HG02588 (cell line): ENCODE data around the gene WDR62.

Source experiments
- ATAC-seq: cut with Tn5 transposase; IDR thresholded peaks from one replicate; pipeline ENCODE4 v1.9.1; 2021; ENCODE audit warnings: mild to moderate bottlenecking, moderate library complexity; ENCODE audit not compliant: unreplicated experiment

The WDR62 gene

DNA sequence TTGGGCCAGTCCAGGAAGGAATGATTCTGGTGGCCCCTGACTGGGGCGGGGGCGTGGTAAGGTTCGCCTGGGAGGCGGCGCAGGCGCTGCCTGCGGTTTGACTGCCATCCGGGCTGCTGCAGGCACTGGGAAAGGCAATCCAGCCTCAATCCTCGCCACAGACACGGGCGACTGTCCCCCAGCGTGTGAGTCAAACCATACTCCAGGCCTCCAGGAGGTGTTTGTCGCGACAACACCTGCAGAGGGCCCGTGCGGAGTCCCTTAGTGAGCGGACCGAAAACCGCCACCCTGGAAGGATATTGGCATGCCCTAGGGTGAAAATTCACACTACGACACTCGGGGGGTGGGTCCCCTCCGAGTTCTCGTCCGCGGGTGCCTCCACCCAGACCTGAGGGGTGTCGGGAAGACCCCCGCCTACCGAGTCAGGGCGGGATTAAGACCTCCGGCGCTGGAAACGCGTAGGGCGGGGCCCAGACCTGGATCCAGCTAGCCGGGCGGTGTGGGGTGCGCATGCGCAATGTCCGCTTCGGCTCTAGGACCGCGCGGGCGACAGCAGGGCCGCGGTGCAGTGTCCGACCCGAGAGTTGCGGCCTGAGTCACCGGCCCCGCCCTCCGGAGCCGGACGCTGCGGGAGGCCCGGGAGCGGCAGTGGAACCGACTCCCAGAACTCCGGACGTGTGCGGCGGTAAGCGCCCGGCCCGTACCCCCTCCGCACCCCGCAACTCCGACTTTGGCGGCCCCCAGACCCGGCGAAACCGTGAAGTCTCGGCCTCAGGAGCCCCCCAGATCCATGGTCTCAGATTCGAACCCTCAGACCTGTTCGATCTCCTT, 85.0 kb downstream of the WDR62 start, which contains the start of gene CAPNS1:
CAPNS1 (plus strand) TSS at position 594 of the 831 bp plus-strand sequence. CDS start 946 bp downstream, outside the sequence.
- peak; percentile 83 for ATAC-seq

GRCh38 chr19:36140304-36141038, 85.8 kb downstream of the WDR62 start:
- no peak for ATAC-seq

GRCh38 chr19:36141039-36141927, 86.6 kb downstream of the WDR62 start:
- peak; percentile 45 for ATAC-seq

DNA sequence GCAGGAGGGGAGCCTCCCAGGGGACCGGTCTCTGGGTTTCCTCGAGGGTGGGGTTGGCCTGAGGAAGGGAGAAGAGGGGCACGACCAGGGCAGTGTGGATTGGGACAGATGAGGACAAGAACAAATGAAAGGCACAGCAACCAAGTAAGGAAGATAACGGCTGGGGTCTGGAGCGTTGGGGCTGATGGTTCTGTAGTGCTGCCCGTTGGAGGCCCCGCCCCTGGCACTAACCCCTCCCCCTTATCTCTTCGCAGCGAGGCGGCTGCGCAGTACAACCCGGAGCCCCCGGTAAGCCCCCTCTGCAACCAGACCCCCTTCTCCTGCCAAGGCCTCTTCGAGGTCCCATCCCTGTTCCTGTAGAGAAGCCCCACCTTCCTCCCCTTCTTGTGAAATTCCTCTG, 87.3 kb downstream of the WDR62 start:
- no peak for ATAC-seq

DNA sequence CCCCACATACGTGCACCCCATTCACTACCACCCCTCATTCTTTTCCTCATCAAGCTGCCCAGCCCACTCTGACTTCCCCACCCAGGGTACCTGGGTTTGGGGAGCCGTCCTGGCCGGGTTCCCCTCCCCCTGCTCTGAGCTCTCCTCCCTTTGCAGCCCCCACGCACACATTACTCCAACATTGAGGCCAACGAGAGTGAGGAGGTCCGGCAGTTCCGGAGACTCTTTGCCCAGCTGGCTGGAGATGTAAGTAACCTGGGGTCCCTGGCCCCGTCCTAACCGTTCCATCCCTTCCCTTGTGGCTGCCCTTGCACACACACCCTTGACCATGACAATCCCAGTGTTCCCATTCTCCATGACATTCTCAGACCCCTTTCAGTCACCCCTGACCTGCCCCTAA, 87.8 kb downstream of the WDR62 start:
- ATAC-seq, result no peak

DNA sequence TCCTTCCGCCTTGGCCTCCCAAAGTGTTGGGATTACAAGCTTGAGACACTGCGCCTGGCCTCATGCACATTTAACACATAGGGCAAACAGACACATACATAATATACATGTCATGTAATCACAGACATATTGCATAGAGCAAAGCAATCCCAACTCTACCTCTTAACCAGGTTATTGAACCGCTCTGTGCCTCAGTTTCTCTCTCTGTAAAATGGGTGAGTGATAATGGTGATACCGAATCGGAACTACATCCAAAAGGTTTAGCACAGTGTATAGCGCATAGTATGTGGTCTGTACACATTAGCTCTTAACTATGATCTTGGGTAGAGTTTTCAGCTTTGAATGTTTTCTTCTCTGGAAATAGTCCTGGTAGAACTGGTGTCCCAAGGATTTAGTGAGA, 89.9 kb downstream of the WDR62 start:
- ATAC-seq, result no peak

GRCh38 chr19:36149673-36150406, 95.1 kb downstream of the WDR62 start:
- ATAC-seq, result no peak

DNA sequence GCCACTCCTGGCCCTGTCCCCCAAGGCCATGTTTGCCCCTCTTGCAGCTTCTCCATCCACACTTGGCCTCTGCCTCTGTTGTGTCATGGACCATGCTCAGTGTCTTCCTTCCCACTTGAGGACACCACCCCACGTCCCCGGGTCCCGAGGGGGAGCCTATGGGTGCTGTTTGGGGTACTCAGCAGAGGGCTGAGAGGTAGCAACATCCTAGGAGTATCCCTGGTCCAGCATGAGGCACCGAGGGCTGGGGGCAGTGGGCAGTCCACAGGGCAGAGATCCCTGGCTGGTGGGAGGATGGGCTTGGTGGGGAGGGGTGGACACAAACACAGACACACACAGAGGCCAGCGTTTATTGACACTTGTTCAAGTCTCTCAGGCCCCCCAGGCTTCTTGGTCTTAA, 95.9 kb downstream of the WDR62 start:
- no peak for ATAC-seq

GRCh38 chr19:36151144-36152018, 96.7 kb downstream of the WDR62 start:
- no peak for ATAC-seq

DNA sequence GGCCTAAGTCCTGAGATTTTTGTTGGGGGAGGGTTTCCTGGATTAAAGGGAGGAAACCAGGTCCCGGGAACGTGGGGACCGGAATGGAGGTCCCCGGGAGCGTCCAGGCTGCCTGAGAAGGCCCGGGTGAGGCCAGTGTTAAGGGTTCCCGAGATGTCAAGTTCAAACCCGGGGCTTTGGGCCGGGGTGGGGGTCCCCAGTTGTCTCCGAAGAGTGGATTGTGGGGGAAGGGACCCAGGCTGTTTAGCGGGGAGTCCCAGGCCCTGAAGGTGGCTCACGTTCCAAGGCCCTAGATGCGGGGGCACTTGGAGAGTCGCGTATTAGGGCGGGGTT, 97.3 kb downstream of the WDR62 start:
- ATAC-seq, result no peak

DNA sequence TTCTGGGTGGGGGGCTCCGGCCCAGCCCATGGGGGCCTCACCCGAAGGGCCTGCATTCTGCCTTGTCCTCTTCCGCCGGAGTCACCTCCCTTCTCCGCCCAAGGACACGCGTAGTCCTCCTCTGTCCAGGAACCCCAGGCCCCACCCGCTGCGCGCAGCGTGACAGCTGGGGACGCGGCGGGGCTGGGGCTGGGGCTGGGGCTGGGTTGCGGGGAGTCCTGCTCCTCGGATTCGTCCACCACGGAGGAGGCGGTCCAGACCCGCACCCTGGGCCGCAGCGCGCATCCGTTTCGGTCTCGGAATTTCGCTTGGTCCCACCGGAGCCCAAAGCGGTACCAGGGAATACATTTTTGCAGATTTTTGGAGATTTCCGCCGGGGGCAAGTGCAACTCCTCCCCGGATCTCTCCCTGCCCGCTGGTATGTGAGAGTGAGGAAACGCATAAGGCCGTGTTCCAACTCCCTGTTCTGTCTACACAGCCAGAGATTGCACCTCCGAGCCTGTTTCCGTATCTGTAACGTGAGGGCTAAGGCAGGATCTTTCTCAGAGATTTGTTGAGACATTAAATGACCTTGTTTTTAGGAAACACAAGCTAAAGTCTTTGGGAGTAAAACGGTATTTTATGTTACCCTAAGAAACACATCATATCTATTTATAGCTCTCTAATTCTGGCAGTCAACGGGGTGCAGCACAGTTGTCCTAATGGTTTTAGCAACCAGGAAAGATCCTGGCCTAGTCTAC, 97.8 kb downstream of the WDR62 start, which contains the start of gene COX7A1:
COX7A1 (minus strand) TSS at position 96 of the 740 bp plus-strand sequence; CDS start at position 56, 40 bp downstream.
- no peak for ATAC-seq

DNA sequence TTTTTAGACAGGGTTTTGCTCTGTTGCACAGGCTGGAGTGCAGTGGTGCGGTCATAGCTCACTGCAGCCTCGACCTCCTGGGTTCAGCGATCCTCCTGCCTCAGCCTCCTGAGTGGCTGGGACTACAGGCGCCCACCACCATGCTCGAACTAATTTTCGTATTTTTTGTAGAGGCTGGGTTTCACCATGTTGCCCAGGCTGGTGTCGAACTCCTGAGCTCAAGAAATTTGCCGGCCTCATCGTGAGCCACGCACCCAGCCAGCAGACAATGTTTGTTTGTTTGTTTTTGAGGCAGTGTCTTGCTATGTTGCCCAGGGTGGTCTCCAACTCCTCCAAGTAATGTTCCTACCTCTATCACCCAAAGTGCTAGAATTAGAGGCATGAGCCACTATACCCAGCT, 98.4 kb downstream of the WDR62 start:
- no peak for ATAC-seq
